HG03139 (cell line): ENCODE results near the gene TTLL9.
A peak's percentile ranks its signal among the peaks of the same experiment; 100 is the strongest.
"Not testable (repeated sequence)": the region's sequence is repeated elsewhere in the genome, so short reads cannot be mapped to it uniquely, and the experiment has no call there.

Experiments used
- ATAC-seq: cut with Tn5 transposase; IDR thresholded peaks from one replicate; pipeline ENCODE4 v1.9.1; 2021; ENCODE audit not compliant: unreplicated experiment

The TTLL9 gene, protein sequence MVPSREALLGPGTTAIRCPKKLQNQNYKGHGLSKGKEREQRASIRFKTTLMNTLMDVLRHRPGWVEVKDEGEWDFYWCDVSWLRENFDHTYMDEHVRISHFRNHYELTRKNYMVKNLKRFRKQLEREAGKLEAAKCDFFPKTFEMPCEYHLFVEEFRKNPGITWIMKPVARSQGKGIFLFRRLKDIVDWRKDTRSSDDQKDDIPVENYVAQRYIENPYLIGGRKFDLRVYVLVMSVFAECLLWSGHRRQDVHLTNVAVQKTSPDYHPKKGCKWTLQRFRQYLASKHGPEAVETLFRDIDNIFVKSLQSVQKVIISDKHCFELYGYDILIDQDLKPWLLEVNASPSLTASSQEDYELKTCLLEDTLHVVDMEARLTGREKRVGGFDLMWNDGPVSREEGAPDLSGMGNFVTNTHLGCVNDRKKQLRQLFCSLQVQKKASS

DNA sequence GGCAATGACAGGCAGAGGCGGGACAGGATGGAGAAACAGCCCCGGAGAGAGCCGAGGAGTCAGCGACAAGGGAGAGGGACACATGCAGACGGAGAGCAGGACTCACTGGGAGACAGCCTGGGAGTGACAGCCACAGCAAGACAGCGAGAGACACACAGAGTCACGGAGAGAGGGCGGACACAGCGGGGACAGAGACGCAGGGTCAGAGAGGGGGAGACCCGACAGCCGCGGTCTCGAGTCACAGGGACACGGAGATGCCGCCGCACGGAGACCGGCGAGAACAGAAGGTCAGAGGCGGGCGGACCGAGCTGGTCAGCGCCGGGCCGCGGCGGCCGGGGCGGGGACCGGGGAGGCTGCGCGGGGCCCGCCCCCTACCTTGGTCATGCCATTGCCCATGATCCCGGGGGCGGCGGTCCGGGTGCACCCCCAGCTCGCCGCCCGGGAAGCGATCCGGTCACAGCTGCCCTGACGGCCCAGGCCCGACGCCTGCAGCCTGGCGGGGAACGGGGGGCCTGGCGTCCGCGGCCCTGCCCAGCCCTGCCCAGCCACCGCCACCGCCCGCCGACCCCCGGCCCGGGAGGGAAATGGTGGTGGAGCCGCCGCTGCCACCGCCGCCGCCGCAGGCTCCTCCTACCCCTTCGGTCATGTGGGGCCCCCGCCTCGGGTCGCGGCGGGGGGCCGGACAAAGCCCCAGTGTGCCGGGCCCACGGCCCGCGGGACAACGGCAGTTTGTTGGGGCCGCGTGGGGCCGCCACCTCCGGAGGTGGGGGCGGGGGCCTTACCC, at the start of gene TTLL9, which contains the start of gene DUSP15:
TSS of gene TTLL9 (plus strand) at position 693 of the 784 bp plus-strand sequence. CDS start 493 bp downstream, outside the sequence.
TSS of gene DUSP15 (minus strand) at position 586 of the 784 bp plus-strand sequence. CDS start at position 396, 190 bp downstream.
- no peak for ATAC-seq

DNA sequence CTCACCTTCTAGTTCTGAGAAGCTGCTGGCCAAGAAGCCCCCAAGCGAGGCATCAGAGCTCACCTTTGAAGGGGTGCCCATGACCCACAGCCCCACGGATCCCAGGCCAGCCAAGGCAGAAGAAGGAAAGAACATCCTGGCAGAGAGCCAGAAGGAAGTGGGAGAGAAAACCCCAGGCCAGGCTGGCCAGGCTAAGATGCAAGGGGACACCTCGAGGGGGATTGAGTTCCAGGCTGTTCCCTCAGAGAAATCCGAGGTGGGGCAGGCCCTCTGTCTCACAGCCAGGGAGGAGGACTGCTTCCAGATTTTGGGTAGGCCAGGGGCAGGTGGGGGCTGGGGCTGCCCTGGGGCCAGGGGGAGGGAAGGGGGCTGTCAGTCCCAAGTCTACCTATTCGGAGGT, 49.0 kb upstream of the TTLL9 start:
- ATAC-seq, result no peak

DNA sequence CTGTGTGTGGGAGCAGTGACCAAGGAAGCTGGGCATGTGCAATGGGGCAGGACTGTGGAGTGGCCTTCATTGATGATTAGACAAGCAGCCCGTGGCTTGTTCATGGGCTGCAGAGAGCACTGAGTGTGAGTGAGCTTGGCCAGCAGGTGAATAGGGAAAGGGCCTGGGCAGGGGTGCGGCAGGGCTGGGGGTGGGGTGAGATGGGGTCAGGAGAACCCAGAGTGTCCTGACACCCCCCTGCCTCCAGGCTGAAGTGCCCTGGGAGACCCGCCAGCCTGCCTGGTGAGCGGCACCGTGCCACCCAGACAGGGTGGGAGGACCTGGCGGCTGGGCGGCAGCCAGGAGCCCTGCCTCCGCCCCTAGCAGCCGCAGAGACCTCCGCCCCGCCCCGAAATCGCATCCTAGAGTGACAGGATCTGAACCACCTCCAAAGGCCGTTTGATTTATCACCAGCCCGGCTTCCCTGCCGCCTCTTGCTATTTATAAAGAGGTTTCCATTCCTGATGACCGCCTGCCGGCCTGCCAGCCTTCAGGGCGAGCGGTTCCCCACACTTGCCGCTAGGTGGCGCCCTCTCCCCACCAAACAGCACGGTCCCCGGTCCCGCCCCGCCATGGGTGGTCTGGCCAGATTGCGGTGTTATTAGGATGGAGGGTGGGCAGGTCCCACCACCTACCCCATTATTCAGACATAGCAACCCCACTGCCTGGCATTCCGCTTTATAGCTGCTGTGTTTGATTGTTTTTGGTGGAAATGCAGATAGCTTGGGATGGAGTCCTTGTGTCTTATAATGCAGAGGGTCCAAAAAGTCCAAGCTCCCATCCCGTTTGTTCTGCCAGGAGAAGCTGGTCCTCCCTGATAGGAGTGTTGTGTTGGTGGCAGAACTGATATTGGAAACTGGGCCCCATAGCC, 47.8 kb upstream of the TTLL9 start:
- peak; percentile 57 for ATAC-seq

DNA sequence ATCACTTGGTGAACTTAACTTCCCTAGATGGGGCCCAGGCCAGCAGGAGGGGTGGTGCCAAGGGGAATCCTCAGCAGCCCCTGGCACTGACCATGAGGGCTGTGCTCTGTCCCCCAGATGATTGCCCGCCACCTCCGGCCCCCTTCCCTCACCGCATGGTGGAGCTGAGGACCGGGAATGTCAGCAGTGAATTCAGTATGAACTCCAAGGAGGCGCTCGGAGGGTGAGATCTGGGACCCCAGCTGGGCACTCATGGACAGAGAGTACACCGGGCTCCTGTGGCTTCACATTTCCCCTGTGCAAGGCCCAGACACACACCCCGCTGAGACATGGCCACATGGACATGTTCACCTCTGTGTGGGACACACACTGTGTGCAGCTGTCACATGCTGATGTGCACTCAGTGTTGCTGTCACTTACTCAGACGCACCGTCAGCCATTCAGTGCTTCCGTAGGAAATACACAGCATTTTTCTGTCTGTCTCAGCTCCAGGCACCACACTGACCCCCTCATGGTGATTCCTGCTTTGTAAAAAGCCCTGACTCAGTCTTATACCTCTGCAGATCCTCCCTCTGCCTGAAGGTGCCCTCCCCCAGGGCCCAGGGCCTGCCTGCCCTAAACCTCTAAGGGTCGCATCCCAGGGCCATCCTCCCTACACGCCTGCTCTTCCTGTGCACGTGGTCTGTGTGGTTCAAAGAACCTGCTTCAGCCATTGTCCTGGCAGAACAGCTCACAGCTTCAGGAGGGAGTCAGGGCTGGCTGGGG, 46.9 kb upstream of the TTLL9 start:
- no peak for ATAC-seq

DNA sequence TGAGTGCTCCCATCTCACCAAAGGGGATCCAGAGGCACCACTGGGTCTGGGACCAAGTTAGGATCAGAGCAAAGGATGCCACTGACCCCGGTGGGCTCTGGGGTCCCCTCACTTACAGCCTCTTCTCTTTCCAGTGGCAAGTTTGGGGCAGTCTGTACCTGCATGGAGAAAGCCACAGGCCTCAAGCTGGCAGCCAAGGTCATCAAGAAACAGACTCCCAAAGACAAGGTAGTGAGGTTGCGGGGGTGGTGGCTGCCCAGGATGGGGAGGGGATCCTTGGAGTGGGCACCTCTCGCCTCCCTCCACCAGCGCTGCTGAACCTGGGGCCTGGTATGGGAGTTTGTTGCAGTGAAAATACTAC, 46.3 kb upstream of the TTLL9 start:
- ATAC-seq, result no peak

DNA sequence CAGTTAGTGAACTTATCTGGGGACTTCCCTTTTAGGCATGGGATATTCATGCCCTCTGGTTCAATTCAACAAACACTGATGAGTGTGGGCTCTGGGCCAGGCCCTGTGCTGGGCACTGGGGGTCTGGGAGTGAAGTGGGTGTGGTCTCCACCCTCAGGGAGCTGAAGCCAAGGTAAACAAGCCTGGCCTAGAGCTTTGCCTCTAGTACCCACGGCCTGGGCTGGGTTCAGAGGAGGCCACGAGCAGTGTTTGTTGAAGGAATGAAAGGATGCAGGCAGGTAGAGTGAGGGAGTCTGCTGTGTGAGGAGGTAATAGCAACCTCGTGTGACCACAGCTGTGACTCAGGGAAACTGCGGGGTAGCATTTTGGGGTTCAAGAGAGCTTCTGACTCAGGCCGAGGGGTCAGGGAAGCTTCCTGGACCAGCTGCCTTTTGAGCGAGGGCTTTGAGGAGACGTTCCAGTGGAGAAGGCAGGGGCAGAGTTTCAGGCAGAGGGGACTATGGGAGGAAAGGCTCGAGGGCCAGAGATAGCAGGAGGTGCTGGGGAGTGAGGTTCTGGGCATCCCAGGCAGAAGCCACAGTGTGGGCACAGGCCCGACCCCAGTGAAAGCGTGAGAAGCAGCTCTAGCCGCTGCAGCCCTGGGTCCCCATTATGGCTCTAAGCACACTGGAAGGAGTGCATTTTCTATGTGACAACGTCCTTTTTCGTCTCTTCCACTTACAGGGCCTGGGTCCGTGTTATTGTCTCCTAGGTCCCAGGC, 45.7 kb upstream of the TTLL9 start:
- ATAC-seq, result no peak

DNA sequence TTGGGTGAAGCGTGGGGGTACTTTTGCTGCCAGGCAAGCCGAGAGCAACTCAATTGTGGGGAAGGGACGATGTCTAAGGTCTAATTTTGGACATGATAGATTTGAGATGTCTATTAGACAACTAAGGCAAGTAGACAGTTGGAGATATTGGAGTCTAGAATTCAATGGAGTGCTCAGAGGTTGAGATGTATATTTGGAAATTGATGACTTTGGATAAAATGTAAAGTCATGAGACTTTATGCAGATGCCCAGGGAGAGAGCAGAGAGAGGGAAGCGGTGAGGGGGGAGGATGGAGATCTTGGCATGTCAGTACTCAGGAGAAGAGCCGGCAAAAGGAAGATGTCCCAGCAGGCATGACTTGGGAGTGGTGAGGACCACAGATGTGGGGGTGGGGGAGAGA, 44.4 kb upstream of the TTLL9 start:
- no peak for ATAC-seq

DNA sequence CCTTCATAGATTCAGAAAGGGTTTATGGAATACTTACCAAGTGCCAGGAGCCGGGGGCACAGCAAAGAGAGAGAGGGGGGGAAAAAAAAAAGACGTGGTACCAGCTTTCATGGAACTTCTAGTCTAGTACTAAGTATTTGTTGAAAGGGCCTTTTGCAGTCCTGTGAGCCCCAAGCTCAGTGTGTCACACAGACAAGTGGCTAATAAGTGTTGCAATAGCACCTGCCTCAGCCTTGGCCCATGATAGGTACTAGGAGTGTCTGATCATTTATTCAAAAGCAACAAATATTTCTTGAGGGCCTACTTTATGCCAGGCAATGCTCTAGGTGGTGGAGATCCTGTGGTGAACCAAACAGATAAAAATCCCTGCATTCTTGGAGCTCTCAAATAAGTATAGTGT, 43.4 kb upstream of the TTLL9 start:
- ATAC-seq, result no peak

DNA sequence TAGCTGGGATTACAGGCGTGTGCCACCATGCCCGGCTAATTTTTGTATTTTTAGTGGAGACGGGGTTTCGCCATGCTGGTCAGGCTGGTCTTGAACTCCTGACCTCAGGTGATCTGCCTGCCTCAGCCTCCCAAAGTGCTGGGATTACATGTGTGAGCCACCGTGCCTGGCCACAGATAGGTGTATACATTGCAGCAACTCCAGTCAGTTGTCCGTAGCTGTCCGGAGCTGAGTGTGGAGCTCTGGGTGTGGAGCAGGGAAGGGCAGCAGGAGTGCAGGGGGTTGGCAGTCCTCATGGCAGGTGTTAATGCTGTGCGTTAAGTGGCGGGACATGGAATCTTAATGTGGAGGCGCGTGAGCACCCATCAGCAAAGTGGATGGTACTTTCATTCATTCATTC, 42.4 kb upstream of the TTLL9 start:
- ATAC-seq, result not testable (repeated sequence)

DNA sequence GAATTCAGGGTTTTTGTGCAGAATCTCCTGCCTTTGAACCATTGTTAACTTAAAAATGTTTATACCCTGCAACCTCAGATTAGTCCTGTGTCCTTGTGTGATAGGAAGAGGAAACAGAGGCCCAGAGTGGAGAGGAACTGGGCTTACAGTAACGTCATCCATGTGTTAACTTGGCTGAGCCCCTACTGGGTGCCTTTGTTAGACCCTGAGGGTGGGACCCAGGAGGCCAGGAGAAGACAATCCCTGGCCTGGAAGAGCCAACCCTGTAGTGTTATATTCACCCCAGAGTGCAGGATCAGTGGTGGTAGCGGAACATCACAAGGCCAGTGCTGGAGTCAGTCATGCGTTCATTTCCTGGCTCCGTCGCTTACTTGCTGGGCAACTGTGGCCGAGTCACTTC, 40.7 kb upstream of the TTLL9 start:
- ATAC-seq, result no peak

DNA sequence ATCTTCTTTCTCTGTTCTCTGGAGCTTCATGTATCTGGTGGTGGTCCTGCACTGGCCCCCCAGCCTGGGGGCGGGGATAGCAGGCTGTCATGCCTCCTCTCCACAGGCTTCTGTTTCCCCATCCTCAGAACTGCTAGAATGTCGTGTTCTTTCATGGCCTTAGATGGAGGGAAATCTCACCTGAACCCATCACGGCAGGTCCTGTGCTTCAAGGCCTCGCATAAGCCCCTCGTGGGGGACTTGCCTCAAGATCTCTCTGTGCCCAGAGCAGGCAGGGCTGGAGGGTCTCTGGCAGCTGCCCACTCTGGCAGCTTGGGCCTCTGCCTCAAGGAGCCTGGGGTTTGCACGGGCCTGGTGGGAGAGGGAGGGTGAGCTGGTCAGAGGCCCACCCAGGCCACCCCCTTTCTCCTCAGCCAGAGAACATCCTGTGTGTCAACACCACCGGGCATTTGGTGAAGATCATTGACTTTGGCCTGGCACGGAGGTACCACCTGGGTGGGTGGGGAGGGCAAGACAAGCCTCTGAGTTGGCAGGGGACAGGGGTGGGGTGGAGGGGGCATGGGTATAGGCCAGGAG, 39.9 kb upstream of the TTLL9 start:
- ATAC-seq, result no peak

DNA sequence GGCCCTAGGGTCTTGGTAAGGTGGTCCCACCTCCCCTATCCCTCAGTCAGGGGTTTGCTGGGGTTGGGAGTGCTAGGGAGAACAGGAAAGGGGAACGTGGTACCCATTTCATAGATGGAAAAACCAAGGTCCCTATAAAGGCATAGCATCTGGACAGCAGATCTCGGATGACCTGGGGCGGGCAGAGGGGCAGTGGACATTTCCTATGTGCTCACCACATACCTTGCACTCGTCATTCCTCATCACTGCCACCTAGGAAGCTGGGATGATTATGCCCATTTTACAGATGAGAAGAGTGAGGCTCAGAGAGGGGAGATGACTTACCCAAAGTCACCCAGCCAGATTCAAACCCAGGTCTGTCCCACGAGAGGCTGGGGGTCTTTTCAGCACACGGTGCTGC, 39.2 kb upstream of the TTLL9 start:
- ATAC-seq, result no peak

DNA sequence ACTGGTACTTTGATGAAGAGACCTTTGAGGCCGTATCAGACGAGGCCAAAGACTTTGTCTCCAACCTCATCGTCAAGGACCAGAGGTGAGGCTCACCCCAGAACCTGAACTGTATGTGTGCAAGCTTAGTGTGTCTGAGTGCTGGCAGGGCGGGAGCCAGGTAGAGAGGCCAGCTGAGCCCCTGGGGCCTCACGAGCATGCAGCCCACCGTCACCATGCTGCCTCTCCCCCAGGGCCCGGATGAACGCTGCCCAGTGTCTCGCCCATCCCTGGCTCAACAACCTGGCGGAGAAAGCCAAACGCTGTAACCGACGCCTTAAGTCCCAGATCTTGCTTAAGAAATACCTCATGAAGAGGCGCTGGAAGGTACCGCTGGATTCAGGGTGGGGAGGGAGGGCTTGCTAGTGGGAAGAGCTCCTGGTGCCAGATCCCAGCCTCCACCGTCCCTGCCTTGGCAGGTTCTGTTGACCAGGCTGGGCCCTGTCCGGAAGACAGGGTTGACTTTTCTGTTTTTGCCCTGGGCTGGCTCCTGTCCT, 38.6 kb upstream of the TTLL9 start:
- ATAC-seq, result no peak

DNA sequence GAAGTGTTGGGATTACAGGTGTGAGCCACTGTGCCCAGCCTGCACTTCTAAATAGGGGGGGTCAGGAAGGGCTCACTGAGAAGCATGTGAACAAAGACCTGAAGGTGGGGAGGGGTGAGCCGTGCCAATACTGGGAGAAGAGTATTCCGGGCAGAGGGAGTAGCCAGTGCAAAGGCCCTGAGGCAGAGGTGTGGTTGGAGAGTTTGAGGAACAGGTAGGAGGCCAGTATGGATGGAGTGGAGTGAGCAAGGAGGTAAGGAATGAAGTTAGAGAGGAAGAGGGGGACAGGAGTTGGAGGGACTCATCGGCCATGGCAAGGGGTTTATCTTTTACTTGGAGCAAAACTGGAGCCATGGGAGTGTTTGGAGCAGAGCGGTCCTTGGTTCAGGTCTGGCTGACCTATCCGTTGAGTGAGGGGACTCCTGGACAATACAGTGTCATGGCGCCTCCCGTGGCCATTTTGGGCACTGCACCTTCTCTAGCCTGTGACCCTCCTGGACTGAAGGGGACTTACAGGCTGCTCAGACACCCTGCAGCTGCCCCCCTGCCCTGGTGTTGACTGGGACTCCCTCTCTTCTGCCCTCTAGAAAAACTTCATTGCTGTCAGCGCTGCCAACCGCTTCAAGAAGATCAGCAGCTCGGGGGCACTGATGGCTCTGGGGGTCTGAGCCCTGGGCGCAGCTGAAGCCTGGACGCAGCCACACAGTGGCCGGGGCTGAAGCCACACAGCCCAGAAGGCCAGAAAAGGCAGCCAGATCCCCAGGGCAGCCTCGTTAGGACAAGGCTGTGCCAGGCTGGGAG, 37.1 kb upstream of the TTLL9 start:
- ATAC-seq, result no peak

DNA sequence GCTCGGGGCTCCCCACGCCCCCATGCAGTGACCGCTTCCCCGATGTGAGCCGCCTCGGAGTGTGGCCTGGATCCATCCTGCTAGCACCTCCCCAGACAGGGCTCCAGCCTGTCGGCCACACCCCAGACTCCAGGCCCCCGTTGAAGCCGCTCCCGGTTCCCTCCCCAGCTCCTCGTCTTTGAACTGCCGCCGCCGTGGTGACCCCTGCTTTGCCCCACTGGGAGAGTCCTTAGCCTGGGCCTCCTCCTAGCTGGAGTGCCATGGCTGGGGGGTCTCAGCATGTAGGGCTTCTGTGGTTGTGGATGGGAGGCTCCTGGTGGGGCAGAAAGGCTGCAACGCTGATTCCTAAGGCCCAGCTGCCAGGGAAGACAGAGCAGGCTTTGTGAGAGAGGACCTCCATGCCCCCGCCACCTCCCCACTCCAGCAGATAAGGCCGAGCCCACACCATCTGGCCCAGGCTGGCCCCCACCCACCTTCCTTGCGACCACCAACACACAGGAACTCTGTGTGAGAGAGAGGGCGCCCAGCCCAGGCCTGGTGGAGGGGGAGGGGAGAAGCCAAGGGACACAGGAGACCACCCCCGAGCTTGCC, 36.4 kb upstream of the TTLL9 start:
- no peak for ATAC-seq

DNA sequence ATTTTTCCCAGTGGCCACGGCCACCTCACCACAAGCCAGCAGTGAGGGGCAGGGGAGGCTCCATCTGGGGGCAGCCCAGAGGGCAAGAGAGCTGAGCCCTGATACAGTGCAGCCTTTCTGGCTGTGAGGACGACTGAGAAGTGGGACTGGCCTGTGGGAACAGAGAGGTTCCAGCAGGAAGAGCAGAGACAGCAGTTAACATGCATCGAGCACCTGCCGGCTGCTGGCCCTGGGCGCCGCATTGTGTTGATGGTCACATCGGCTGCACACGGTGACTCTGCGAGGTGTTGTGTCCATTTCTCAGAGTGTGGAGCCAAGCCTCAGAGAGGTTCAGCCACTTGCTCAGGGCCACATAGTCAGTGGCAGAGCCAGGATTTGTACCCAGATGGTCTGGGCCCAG, 34.9 kb upstream of the TTLL9 start:
- ATAC-seq, result no peak

DNA sequence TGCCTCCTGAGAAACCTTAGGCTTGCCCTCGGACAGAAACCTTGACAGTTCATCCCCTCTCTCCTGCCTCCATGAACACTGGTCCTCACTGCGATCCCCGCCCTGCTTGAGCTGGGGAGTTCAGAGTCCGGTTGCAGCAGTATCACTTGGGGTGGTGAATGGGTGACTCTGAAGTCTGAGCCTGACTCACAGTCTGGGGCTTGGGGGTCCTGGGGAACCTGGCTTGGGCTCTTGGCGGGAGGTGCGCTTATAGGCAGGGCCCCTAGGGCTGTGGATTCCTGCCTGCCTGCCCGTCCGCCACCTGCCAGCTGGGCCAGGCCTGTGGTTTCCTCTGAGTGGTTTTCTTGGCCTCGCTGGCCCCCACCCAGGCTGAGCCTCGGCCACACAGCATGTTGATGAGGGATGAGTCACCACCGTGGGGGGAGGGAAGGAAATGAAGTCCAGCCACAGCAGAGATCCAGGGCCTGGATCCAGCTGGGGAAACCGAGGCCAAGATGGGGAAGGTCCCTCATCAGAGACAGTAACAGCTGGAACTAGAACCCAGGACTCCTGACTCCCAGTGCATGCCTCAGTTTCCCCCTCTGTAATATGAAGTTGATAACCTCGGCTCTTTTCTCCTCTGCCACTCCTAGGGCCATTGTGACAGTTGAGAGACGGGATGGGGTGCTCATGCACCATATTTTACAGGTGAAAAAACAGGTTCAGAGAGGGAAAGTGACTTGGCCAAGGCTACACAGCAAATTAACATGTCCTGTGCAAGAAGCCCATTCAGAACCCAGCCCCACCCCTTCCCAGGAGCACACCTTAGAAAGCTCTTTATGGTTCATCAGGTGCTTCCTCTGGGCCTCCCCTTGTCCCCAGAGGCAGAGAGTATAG, 34.2 kb upstream of the TTLL9 start:
- peak; percentile 53 for ATAC-seq
